Parathyroid adenoma (tissue), 2 donors: ENCODE results near the gene MRPL57.

Experiments
- H2AFZ ChIP-seq: fragments of 300-600 bp; sonication (generic); one replicate; pipeline ENCODE4 v1.7.0; 2017; ENCODE audit warnings: antibody characterized with exemption, mild to moderate bottlenecking
- H3K27ac ChIP-seq: fragments of 300-600 bp; sonication (generic); one replicate; pipeline ENCODE4 v1.7.0; 2017
- H3K27me3 ChIP-seq: fragments of 300-600 bp; sonication (generic); one replicate; pipeline ENCODE4 v1.7.0; 2017; ENCODE audit warnings: low read length; ENCODE audit not compliant: control insufficient read depth, insufficient read depth
- H3K36me3 ChIP-seq: fragments of 300-600 bp; sonication (generic); one replicate; pipeline ENCODE4 v1.7.0; 2017; ENCODE audit warnings: low read length; ENCODE audit not compliant: control insufficient read depth, insufficient read depth
- H3K4me1 ChIP-seq: fragments of 300-600 bp; sonication (generic); one replicate; pipeline ENCODE4 v1.7.0; 2017; ENCODE audit warnings: control low read depth
- H3K4me2 ChIP-seq: fragments of 300-600 bp; sonication (generic); one replicate; pipeline ENCODE4 v1.7.0; 2017; ENCODE audit warnings: low read length
- H3K4me3 ChIP-seq: fragments of 300-600 bp; sonication (generic); one replicate; pipeline ENCODE4 v1.7.0; 2017; ENCODE audit warnings: low read depth, low read length
- H3K79me2 ChIP-seq: fragments of 300-600 bp; sonication (generic); one replicate; pipeline ENCODE4 v1.7.0; 2017; ENCODE audit warnings: control low read depth
- H3K9ac ChIP-seq: fragments of 300-600 bp; sonication (generic); one replicate; pipeline ENCODE4 v1.7.0; 2017; ENCODE audit warnings: mild to moderate bottlenecking
- H3K9me3 ChIP-seq: fragments of 300-600 bp; sonication (generic); one replicate; pipeline ENCODE4 v1.7.0; 2017; ENCODE audit warnings: low read length; ENCODE audit not compliant: control insufficient read depth
- CTCF ChIP-seq: fragments of 300-600 bp; sonication (generic); IDR thresholded peaks from one replicate; pipeline ENCODE4 v1.7.0; 2017; ENCODE audit warnings: antibody characterized with exemption, mild to moderate bottlenecking
- donor health status: primary hyperparathyroidism.

The MRPL57 gene

GRCh38 chr13:21137696-21138095, 38.8 kb upstream of the MRPL57 start:
- Histone ChIP-seq H3K27me3 (no peaks in the 10 kb centered on the region), H2AFZ (no peak overlapping the region), H3K4me1 (peaks cover 6% of the 10 kb centered on the region), H3K4me2 (no peak overlapping the region), H3K27ac (no peak overlapping the region), H3K9me3 (no peaks in the 10 kb centered on the region), H3K9ac (no peak overlapping the region), H3K79me2 (peaks cover 17% of the 10 kb centered on the region), H3K4me3 (no peak overlapping the region), H3K36me3 (no peaks in the 10 kb centered on the region)
- no peak for TF ChIP-seq CTCF

GRCh38 chr13:21138561-21138960, 37.9 kb upstream of the MRPL57 start:
- no peaks in the 10 kb centered on the region for H3K9me3 ChIP-seq
- H3K36me3 ChIP-seq: no peaks in the 10 kb centered on the region
- no peak overlapping the region for H3K4me2 ChIP-seq
- H3K4me1 ChIP-seq: peaks cover 9% of the 10 kb centered on the region
- no peak overlapping the region for H2AFZ ChIP-seq
- H3K9ac ChIP-seq: no peak overlapping the region
- no peak overlapping the region for H3K27ac ChIP-seq
- H3K79me2 ChIP-seq: peaks cover 20% of the 10 kb centered on the region
- H3K4me3 ChIP-seq: no peak overlapping the region
- TF ChIP-seq CTCF: no peak
- no peaks in the 10 kb centered on the region for H3K27me3 ChIP-seq

GRCh38 chr13:21139374-21139773, 37.1 kb upstream of the MRPL57 start:
- H3K9me3 ChIP-seq: no peaks in the 10 kb centered on the region
- peaks cover 20% of the 10 kb centered on the region for H3K79me2 ChIP-seq
- TF ChIP-seq CTCF: no peak
- peaks cover 9% of the 10 kb centered on the region for H3K4me1 ChIP-seq
- H3K36me3 ChIP-seq: no peaks in the 10 kb centered on the region
- peak overlapping the region; percentile 88 for H3K4me2 ChIP-seq
- no peak overlapping the region for H3K27ac ChIP-seq
- H3K9ac ChIP-seq: no peak overlapping the region
- no peak overlapping the region for H2AFZ ChIP-seq
- peak overlapping the region; percentile 84 for H3K4me3 ChIP-seq
- no peaks in the 10 kb centered on the region for H3K27me3 ChIP-seq

- H3K9me3 ChIP-seq: no peaks in the 10 kb centered on the region
- H3K9ac ChIP-seq: no peak overlapping the region
- H2AFZ ChIP-seq: no peak overlapping the region
- H3K4me2 ChIP-seq: peak overlapping the region; percentile 43
- no peaks in the 10 kb centered on the region for H3K27me3 ChIP-seq
- TF ChIP-seq CTCF: no peak
- no peaks in the 10 kb centered on the region for H3K36me3 ChIP-seq
- H3K4me1 ChIP-seq: peaks cover 9% of the 10 kb centered on the region
- no peak overlapping the region for H3K27ac ChIP-seq
- H3K4me3 ChIP-seq: peak overlapping the region; percentile 5
- peaks cover 20% of the 10 kb centered on the region for H3K79me2 ChIP-seq
These were observed 33.7 kb upstream of the MRPL57 start for GRCh38 chr13:21142766-21143165.

- Histone ChIP-seq H2AFZ (no peak overlapping the region), H3K27me3 (no peaks in the 10 kb centered on the region), H3K4me3 (no peak overlapping the region), H3K9ac (no peak overlapping the region), H3K36me3 (no peaks in the 10 kb centered on the region), H3K4me1 (peaks cover 1% of the 10 kb centered on the region), H3K4me2 (no peak overlapping the region), H3K79me2 (peaks cover 1% of the 10 kb centered on the region), H3K27ac (no peak overlapping the region), H3K9me3 (no peaks in the 10 kb centered on the region)
- TF ChIP-seq CTCF: no peak
These were observed 28.6 kb upstream of the MRPL57 start for GRCh38 chr13:21147827-21148226.
